SU-DHL-6 (cell line): ENCODE data around the gene TBRG1.

Experiments used
- H2AFZ ChIP-seq: fragments of 200-600 bp; sonication (generic); 2 replicates; pipeline ENCODE4 v1.6.1; 2014; ENCODE audit warnings: low read depth, mild to moderate bottlenecking, moderate library complexity, mixed read lengths, antibody characterized with exemption, low read length; ENCODE audit not compliant: severe bottlenecking
- H3F3A ChIP-seq: fragments of 200-600 bp; shearing (Covaris generic); 2 replicates; pipeline ENCODE4 v1.6.0; 2016; ENCODE audit warnings: antibody characterized with exemption, mild to moderate bottlenecking; ENCODE audit not compliant: insufficient read depth
- H3K27ac ChIP-seq: fragments of 200-600 bp; sonication (generic); 2 replicates; pipeline ENCODE4 v1.5.1; 2016; ENCODE audit warnings: low read depth, mild to moderate bottlenecking, low read length, moderate library complexity, mixed read lengths
- H3K27me3 ChIP-seq: fragments of 200-600 bp; sonication (generic), shearing (Covaris generic); 2 replicates; pipeline ENCODE4 v1.6.0; 2014; ENCODE audit warnings: mild to moderate bottlenecking, low read length
- H3K36me3 ChIP-seq: fragments of 200-600 bp; sonication (generic); 2 replicates; pipeline ENCODE4 v1.6.1; 2014; ENCODE audit warnings: mild to moderate bottlenecking, low read length, mixed read lengths
- H3K4me2 ChIP-seq: fragments of 300-600, 200-600 bp; shearing (Covaris generic), sonication (generic); 2 replicates; pipeline ENCODE4 v1.6.0; 2014; ENCODE audit warnings: low read length, low read depth, mild to moderate bottlenecking; ENCODE audit not compliant: poor library complexity, severe bottlenecking
- H3K4me3 ChIP-seq: fragments of 200-600 bp; sonication (generic); 2 replicates; pipeline ENCODE4 v1.5.1; 2014; ENCODE audit warnings: antibody characterized with exemption, low read length, mild to moderate bottlenecking, mixed read lengths; ENCODE audit not compliant: insufficient read depth, poor library complexity, severe bottlenecking
- H3K79me2 ChIP-seq: fragments of 200-600 bp; sonication (generic); 2 replicates; pipeline ENCODE4 v1.6.1; 2014; ENCODE audit warnings: mild to moderate bottlenecking, low read length, moderate library complexity; ENCODE audit not compliant: insufficient read depth
- H3K9ac ChIP-seq: fragments of 200-600 bp; sonication (generic); 2 replicates; pipeline ENCODE4 v1.7.0; 2014; ENCODE audit warnings: mild to moderate bottlenecking, low read length
- H3K9me2 ChIP-seq: fragments of 200-600 bp; sonication (generic); replicated peaks from 2 replicates; pipeline ENCODE4 v1.6.1; 2014; ENCODE audit warnings: low read length; ENCODE audit not compliant: insufficient read depth
- H3K9me3 ChIP-seq: fragments of 200-600 bp; sonication (generic); 2 replicates; pipeline ENCODE4 v1.6.1; 2014; ENCODE audit warnings: low read length, mixed read lengths; ENCODE audit not compliant: insufficient read depth
- H4K20me1 ChIP-seq: fragments of 200-600 bp; sonication (generic); 2 replicates; pipeline ENCODE4 v1.6.1; 2014; ENCODE audit warnings: low read depth, mild to moderate bottlenecking, antibody characterized with exemption, low read length, moderate library complexity, mixed read lengths
- CTCF ChIP-seq: fragments of 200-600 bp; sonication (generic); IDR thresholded peaks from one replicate; pipeline ENCODE4 v1.5.1; 2017; ENCODE audit warnings: antibody characterized with exemption, mild to moderate bottlenecking, low read length, moderate library complexity; ENCODE audit not compliant: insufficient read depth, poor library complexity, severe bottlenecking
- EZH2phosphoT487 ChIP-seq: fragments of 200-600 bp; sonication (generic), shearing (Covaris generic); conservative IDR thresholded peaks from 2 replicates; pipeline ENCODE4 v1.6.1; 2018; ENCODE audit warnings: mild to moderate bottlenecking, antibody characterized with exemption, low read length, moderate library complexity, mixed read lengths

The TBRG1 gene

GRCh38 chr11:124612567-124613246 lies 10.0 kb upstream of the TBRG1 start:
- H2AFZ ChIP-seq = no peak overlapping the region
- no peaks in the 10 kb centered on the region for H3K9me2 ChIP-seq
- TF ChIP-seq EZH2phosphoT487 (no peak), CTCF (no peak)
- no peak overlapping the region for H3K27ac ChIP-seq
- no peaks in the 10 kb centered on the region for H3K36me3 ChIP-seq
- H3K4me2 ChIP-seq = no peak overlapping the region
- H3K27me3 ChIP-seq = no peaks in the 10 kb centered on the region
- H3K4me3 ChIP-seq = no peak overlapping the region
- H3K9me3 ChIP-seq = no peaks in the 10 kb centered on the region
- H3K79me2 ChIP-seq = no peaks in the 10 kb centered on the region
- no peak overlapping the region for H3K9ac ChIP-seq
- H3F3A ChIP-seq = no peaks in the 10 kb centered on the region
- H4K20me1 ChIP-seq = no peaks in the 10 kb centered on the region

DNA sequence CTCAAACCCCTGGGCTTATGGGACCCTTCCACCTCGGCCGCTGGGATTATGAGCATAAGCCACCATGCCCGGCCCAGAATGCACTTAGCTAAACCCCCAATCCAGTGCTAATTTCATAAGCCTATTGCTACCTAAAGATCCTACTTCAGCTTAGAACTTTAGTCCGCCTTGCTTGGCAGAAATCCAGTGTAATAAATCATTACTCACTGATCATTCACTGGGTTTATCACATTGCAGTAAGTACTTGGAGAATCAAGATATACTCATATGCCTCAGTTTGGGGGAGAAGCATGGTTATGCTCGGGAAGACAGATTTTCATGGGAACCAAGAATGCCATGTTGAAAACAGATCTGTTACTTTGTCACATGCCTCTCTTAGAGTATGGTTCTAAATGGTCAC lies 3.8 kb upstream of the TBRG1 start:
- no peak overlapping the region for H3K27ac ChIP-seq
- no peaks in the 10 kb centered on the region for H3K36me3 ChIP-seq
- TF ChIP-seq EZH2phosphoT487 = no peak
- no peak for TF ChIP-seq CTCF
- no peaks in the 10 kb centered on the region for H3K9me2 ChIP-seq
- H3K4me2 ChIP-seq = no peak overlapping the region
- H2AFZ ChIP-seq = no peak overlapping the region
- no peaks in the 10 kb centered on the region for H3F3A ChIP-seq
- no peak overlapping the region for H3K9ac ChIP-seq
- no peaks in the 10 kb centered on the region for H3K27me3 ChIP-seq
- no peaks in the 10 kb centered on the region for H3K9me3 ChIP-seq
- H3K79me2 ChIP-seq = peaks cover 12% of the 10 kb centered on the region
- no peaks in the 10 kb centered on the region for H4K20me1 ChIP-seq
- no peak overlapping the region for H3K4me3 ChIP-seq

- H3K36me3 ChIP-seq = peaks cover 30% of the 10 kb centered on the region
- H3K9ac ChIP-seq = peak overlapping the region; percentile 92
- H3K27me3 ChIP-seq = no peaks in the 10 kb centered on the region
- H3K79me2 ChIP-seq = peaks cover 30% of the 10 kb centered on the region
- no peaks in the 10 kb centered on the region for H3K9me2 ChIP-seq
- H3K4me2 ChIP-seq = peak overlapping the region; percentile 84
- H3K27ac ChIP-seq = no peak overlapping the region
- H4K20me1 ChIP-seq = no peaks in the 10 kb centered on the region; the same call in 1 of the 2 replicates
- no peaks in the 10 kb centered on the region for H3K9me3 ChIP-seq
- TF ChIP-seq EZH2phosphoT487 (no peak), CTCF (no peak)
- H3F3A ChIP-seq = no peaks in the 10 kb centered on the region
- no peak overlapping the region for H2AFZ ChIP-seq
- H3K4me3 ChIP-seq = peak overlapping the region; percentile 83
These were observed 1.3 kb downstream of the TBRG1 start for GRCh38 chr11:124623861-124624525.
